Hepatocyte (in vitro differentiated cells): ENCODE measurements around the gene CNTN4.

Experiments used
- EZH2 ChIP-seq: fragments of 200-600 bp; sonication (generic); IDR thresholded peaks from 2 replicates; pipeline ENCODE4 v1.6.1; 2016; ENCODE audit warnings: antibody characterized with exemption, mild to moderate bottlenecking, borderline replicate concordance
- EZH2phosphoT487 ChIP-seq: fragments of 200-600 bp; sonication (generic); IDR thresholded peaks from one replicate; pipeline ENCODE4 v1.6.1; 2018; ENCODE audit warnings: antibody characterized with exemption, mild to moderate bottlenecking, low read depth, moderate library complexity; ENCODE audit not compliant: unreplicated experiment, severe bottlenecking
- TF ChIP-seq, protein P1 (sequence below): fragments of 200-600 bp; sonication (generic); IDR thresholded peaks from 2 replicates; pipeline ENCODE4 v1.5.1; 2016; ENCODE audit warnings: antibody characterized with exemption, mild to moderate bottlenecking; ENCODE audit not compliant: poor library complexity

DNA sequence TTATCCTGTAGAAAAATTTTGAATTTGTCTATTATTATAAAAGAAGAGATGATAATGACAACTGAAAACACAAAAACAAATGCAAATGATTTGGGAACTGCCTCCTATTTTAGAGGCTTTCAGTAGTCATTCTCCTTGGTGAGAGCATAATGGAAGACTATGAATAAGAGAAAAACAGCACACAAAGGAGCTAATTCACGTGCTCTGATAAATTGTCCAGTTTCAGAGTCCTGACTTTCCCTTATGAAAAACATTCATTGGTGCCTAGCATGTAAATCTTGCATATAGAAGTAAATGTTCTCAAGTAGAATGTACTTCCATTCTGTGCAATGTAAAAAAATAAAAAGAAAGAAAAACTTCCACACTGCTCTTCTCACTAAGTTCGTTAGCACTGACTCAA, 805.4 kb downstream of the CNTN4 start:
- TF ChIP-seq EZH2 (no peak), EZH2phosphoT487 (no peak)
- TF ChIP-seq, protein P1, sequence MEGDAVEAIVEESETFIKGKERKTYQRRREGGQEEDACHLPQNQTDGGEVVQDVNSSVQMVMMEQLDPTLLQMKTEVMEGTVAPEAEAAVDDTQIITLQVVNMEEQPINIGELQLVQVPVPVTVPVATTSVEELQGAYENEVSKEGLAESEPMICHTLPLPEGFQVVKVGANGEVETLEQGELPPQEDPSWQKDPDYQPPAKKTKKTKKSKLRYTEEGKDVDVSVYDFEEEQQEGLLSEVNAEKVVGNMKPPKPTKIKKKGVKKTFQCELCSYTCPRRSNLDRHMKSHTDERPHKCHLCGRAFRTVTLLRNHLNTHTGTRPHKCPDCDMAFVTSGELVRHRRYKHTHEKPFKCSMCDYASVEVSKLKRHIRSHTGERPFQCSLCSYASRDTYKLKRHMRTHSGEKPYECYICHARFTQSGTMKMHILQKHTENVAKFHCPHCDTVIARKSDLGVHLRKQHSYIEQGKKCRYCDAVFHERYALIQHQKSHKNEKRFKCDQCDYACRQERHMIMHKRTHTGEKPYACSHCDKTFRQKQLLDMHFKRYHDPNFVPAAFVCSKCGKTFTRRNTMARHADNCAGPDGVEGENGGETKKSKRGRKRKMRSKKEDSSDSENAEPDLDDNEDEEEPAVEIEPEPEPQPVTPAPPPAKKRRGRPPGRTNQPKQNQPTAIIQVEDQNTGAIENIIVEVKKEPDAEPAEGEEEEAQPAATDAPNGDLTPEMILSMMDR: no peak
